Suprapubic skin (tissue), 4 donors: Measurements from ENCODE around the gene PRKCE. TPM values are rescaled to one million over a fixed set of nuclear protein-coding genes. Genes with fewer than 3 reads are reported as not detected.

Experiments used
- DNase-seq, 2 donors: peaks; one replicate each; pipeline ENCODE4 v3.0.0-alpha.2; 2019; ENCODE audit warnings: low spot score in 2 of 2
- H3K27ac ChIP-seq: fragments of 200-600 bp; sonication (generic); one replicate; pipeline ENCODE4 v1.5.1; 2019
- H3K27me3 ChIP-seq: fragments of 200-600 bp; sonication (generic); one replicate; pipeline ENCODE4 v1.5.1; 2019
- H3K36me3 ChIP-seq: fragments of 200-600 bp; sonication (generic); one replicate; pipeline ENCODE4 v1.5.1; 2019
- H3K4me1 ChIP-seq: fragments of 200-600 bp; sonication (generic); one replicate; pipeline ENCODE4 v1.5.1; 2019
- H3K4me3 ChIP-seq: fragments of 200-600 bp; sonication (generic); one replicate; pipeline ENCODE4 v1.5.1; 2019; ENCODE audit warnings: mild to moderate bottlenecking
- H3K9me3 ChIP-seq: fragments of 200-600 bp; sonication (generic); one replicate; pipeline ENCODE4 v1.5.1; 2019
- EP300 ChIP-seq: sonication (generic); formaldehyde crosslinking; IDR thresholded peaks from one replicate; pipeline ENCODE4 v1.6.1; 2017; ENCODE audit warnings: antibody characterized with exemption
- POLR2A ChIP-seq, 2 donors: fragments of 450-650 bp; IDR thresholded peaks; one replicate each; pipeline ENCODE4 v1.6.1; 2017; ENCODE audit warnings: antibody characterized with exemption in 2 of 2, mild to moderate bottlenecking in 2 of 2, moderate library complexity in 2 of 2
- POLR2AphosphoS5 ChIP-seq, 3 donors: sonication (generic); formaldehyde crosslinking; IDR thresholded peaks; one replicate each; pipeline ENCODE4 v1.6.1; 2017; ENCODE audit warnings: antibody characterized with exemption in 3 of 3
- WGBS: methylation state at CpG from one replicate; pipeline ENCODE4 v1.1.5; 2018; 5-methylcytosine and 5-hydroxymethylcytosine counted together
- total RNA-seq, 4 donors: library from RNA; depleted of rRNA; stranded (reverse); fragments of >200 nt; gene quantifications; one replicate each; pipeline ENCODE4 v1.1.0, GENCODE V29; 2016
- TF ChIP-seq, protein P1 (sequence below), 2 donors: fragments of 200-600 bp in 1 of 2; fragments of 450-650 bp in 1 of 2; sonication (generic) in 1 of 2; IDR thresholded peaks; one replicate each; pipeline ENCODE4 v1.5.1; 2016 to 2019; ENCODE audit warnings: antibody characterized with exemption in 2 of 2, mild to moderate bottlenecking in 1 of 2, moderate library complexity in 1 of 2

Gene PRKCE
- total RNA-seq, 4 donors from 2014 or later = 7.9 to 18.3 (median 12.5) TPM

DNA sequence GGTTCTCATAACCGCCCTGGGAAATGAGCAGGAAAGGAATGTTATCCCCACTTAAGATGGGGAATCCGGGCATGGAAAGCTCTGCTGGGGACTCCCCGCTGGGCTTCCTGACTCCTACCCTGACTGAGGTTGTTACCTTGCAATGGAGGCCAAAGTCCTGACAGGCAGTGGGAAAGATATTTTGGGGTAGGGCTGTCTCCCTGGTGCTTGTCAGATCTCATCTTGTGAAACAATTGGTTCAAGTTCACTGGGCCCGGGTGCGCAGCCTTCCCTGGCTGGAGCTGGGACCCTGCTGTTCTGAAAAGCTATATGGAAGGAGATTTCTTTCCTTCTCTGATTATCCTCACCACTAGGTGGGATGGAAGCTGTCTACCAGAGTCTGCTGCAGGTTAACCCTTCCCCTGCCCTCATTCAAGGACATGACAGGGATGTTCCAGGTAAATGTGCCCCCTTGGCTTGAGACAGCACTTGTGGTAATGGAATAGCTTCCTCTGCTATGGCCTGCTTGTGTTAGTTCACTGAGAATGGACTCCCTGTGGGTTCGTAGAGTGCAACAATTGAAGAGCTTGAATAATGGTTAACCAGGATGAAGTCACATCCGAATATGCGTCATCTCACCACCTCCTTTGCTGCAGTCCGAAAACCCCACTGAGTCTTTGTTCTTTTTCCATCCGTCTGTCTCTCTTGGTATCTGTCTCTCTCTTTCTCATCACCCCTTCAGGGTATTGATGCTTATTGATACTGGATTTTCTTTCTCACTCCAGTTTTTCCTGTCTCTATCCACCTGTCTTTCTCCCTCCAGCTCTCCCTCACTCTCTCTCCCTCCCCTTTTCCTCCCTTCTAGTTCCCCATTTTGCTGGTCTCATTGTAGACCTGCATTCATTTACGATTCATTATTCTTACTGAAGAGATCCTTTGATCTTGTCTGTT is 577.9 kb downstream of the PRKCE start:
- no peak overlapping the region for H3K4me3 ChIP-seq
- H3K36me3 ChIP-seq = no peaks in the 10 kb centered on the region
- TF ChIP-seq POLR2A (IDR thresholded peaks at IDR 0.05) (no peak), EP300 (no peak), POLR2AphosphoS5 (IDR thresholded peaks at IDR 0.05) (no peak)
- TF ChIP-seq, protein P1, sequence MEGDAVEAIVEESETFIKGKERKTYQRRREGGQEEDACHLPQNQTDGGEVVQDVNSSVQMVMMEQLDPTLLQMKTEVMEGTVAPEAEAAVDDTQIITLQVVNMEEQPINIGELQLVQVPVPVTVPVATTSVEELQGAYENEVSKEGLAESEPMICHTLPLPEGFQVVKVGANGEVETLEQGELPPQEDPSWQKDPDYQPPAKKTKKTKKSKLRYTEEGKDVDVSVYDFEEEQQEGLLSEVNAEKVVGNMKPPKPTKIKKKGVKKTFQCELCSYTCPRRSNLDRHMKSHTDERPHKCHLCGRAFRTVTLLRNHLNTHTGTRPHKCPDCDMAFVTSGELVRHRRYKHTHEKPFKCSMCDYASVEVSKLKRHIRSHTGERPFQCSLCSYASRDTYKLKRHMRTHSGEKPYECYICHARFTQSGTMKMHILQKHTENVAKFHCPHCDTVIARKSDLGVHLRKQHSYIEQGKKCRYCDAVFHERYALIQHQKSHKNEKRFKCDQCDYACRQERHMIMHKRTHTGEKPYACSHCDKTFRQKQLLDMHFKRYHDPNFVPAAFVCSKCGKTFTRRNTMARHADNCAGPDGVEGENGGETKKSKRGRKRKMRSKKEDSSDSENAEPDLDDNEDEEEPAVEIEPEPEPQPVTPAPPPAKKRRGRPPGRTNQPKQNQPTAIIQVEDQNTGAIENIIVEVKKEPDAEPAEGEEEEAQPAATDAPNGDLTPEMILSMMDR (IDR thresholded peaks at IDR 0.05) = no peak
- no peak for DNase-seq
- 84% methylated on average over 11 of the region's 11 CpGs for WGBS
- peaks cover 5% of the 10 kb centered on the region for H3K4me1 ChIP-seq
- H3K27ac ChIP-seq = no peak overlapping the region
- no peaks in the 10 kb centered on the region for H3K9me3 ChIP-seq
- no peaks in the 10 kb centered on the region for H3K27me3 ChIP-seq

DNA sequence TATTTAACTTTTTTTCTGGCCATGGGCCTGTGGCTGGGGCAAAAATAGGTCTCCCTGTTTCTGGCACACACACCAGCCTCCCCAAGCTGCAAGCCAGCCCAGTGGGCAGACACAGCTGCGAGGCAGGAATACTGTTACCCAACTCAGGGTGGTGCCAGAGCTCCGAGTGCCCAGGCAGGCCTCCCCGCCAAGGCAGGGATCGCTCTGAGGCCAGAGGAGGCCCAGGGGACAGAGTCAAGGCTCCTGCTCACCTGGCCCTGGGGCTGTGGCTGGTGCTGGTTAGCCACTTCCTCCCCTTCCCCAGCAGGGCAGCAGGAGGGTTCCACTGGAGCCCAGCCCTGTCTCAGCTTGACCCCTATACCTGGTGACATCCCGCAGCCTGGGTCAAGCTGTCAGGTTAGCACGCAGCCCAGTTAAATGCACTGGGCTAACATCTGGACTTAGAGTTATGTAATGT is 578.7 kb downstream of the PRKCE start:
- no peak for TF ChIP-seq POLR2A (IDR thresholded peaks at IDR 0.05)
- no peak for TF ChIP-seq POLR2AphosphoS5 (IDR thresholded peaks at IDR 0.05)
- TF ChIP-seq, protein P1 (IDR thresholded peaks at IDR 0.05) = no peak
- TF ChIP-seq EP300 = no peak
- DNase-seq = no peak
- no peaks in the 10 kb centered on the region for H3K27me3 ChIP-seq
- WGBS = 93% methylated on average over 3 of the region's 6 CpGs
- H3K36me3 ChIP-seq = no peaks in the 10 kb centered on the region
- no peak overlapping the region for H3K27ac ChIP-seq
- H3K4me1 ChIP-seq = no peaks in the 10 kb centered on the region
- no peak overlapping the region for H3K4me3 ChIP-seq
- H3K9me3 ChIP-seq = no peaks in the 10 kb centered on the region

DNA sequence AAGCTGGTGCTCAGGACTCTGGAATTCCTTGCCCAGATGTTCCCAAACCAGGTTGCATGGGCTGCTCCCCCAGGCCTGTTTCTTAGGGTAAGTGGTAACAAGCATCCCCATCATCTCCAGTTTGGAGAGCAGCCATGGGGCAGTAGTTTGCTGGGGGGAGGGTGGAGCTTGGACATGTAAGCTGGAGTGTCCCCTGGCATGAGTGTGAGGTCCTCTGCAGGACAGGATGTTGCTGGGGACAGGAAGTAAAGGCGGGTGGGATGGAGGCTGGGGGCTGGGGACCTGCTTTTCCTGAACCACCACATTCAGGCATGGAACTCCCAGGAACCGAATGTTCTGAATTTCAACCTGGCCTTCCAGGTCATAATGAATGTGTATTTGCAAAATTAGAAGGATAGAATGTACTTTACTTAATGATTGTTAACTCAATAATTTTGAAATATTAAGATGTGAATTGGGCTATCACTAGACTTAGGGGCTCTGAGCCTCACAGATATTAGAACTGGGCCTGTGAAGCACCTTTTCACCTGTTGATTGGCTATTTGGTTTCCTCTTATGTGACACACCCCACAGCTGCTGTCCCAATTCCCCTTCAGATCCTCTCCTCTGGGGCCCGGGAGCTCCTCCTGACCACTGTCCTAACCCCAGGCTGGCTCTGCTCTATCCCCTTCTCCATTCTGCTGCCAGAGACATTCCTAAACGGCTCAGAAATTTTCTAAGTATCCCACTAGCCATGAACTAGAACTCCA is 579.4 kb downstream of the PRKCE start:
- H3K27me3 ChIP-seq = no peaks in the 10 kb centered on the region
- H3K4me3 ChIP-seq = no peak overlapping the region
- no peaks in the 10 kb centered on the region for H3K9me3 ChIP-seq
- H3K36me3 ChIP-seq = no peaks in the 10 kb centered on the region
- no peak overlapping the region for H3K27ac ChIP-seq
- no peaks in the 10 kb centered on the region for H3K4me1 ChIP-seq
- no peak for DNase-seq
- TF ChIP-seq POLR2A (IDR thresholded peaks at IDR 0.05) (no peak), POLR2AphosphoS5 (IDR thresholded peaks at IDR 0.05) (no peak), EP300 (no peak)
- TF ChIP-seq, protein P1 (IDR thresholded peaks at IDR 0.05) = no peak
- WGBS = 79% methylated on average over 4 of the region's 4 CpGs

DNA sequence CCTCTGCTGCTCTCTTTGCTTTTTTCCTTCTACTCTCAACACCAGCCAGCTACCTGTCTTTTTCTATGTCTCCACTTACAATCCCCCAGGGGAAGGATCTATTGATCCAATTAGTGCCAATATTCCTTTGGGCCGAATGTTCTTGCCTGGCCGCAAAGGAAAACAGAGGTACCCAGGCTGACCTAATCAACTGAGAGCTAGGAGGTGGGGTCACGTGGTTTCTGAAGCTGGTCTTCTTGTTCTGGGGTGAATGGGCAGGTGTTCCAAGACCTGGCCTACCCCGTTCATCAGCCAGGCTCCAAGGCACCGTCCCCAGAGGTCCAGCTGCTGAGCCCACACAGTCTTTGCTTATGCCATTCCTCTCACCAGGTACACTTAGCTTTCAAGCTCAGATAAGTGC is 580.2 kb downstream of the PRKCE start:
- no peak overlapping the region for H3K4me3 ChIP-seq
- no peaks in the 10 kb centered on the region for H3K4me1 ChIP-seq
- H3K27me3 ChIP-seq = no peaks in the 10 kb centered on the region
- no peaks in the 10 kb centered on the region for H3K36me3 ChIP-seq
- TF ChIP-seq POLR2AphosphoS5 (IDR thresholded peaks at IDR 0.05) = no peak
- TF ChIP-seq, protein P1 (IDR thresholded peaks at IDR 0.05) = no peak
- TF ChIP-seq EP300 = no peak
- no peak overlapping the region for H3K27ac ChIP-seq
- DNase-seq = no peak
- WGBS = 94% methylated on average over 5 of the region's 5 CpGs
- H3K9me3 ChIP-seq = no peaks in the 10 kb centered on the region

DNA sequence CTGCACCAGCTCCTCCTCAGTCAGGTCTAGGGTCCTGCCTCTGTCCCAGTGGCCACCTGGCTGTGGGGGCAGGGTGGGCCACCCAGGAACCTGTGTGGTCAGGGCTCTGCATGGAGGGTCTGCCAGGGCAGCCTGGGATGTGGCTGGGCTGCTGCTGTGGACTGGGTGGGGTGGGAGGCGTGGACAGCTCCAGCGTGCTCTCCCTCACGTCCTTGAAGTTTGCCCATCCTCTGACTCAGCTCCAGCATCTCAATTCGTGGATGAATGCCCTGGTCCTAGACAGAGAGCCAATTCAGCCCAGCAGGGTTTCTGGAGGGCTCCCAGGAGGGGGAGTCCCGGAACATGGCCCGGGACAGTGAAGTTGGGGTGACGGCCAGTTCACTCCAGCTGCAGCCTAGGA is 581.4 kb downstream of the PRKCE start:
- Histone ChIP-seq H3K4me1 (no peaks in the 10 kb centered on the region), H3K4me3 (no peak overlapping the region), H3K27ac (no peak overlapping the region), H3K36me3 (no peaks in the 10 kb centered on the region), H3K27me3 (no peaks in the 10 kb centered on the region), H3K9me3 (no peaks in the 10 kb centered on the region)
- TF ChIP-seq POLR2AphosphoS5 (IDR thresholded peaks at IDR 0.05) (no peak), EP300 (no peak), POLR2A (IDR thresholded peaks at IDR 0.05) (no peak)
- TF ChIP-seq, protein P1 (IDR thresholded peaks at IDR 0.05) = no peak
- no peak for DNase-seq
- 32% methylated on average over 4 of the region's 7 CpGs for WGBS
